Right ventricle myocardium superior (tissue), 1 donor: ENCODE data around the gene NMB. TPM values are rescaled to one million over a fixed set of nuclear protein-coding genes. Genes with fewer than 3 reads are reported as not detected.
A peak's percentile ranks its signal among the peaks of the same experiment; 100 is the strongest.

ENCODE experiments used
- ATAC-seq: fragments of 200-7000 bp; cut with Tn5 transposase; one replicate; pipeline ENCODE4 v1.9.1; 2020; ENCODE audit warnings: mild to moderate bottlenecking; ENCODE audit not compliant: poor library complexity
- DNase-seq: peaks from one replicate; pipeline ENCODE4 v3.0.0-alpha.2; 2020
- intact Hi-C: fragments of 100-400 bp; cut with DNase I; formaldehyde crosslinking; loops from one replicate; pipeline ENCODE4 v1.11.2; 2022
- total RNA-seq: library from RNA; stranded (reverse); fragmentation: NEBNext Ultra II Directional; extraction: Animal tissue kit (Norgen Biotek cat#: 25700); gene quantifications from one replicate; pipeline ENCODE4 v1.2.1, GENCODE V29; 2021
- donor health status: DM: no; HTN: yes; CAD: no; lungs with severe emphysema.

The NMB gene
- total RNA-seq, 1 donor from 2014 or later, result 1.9 TPM

DNA sequence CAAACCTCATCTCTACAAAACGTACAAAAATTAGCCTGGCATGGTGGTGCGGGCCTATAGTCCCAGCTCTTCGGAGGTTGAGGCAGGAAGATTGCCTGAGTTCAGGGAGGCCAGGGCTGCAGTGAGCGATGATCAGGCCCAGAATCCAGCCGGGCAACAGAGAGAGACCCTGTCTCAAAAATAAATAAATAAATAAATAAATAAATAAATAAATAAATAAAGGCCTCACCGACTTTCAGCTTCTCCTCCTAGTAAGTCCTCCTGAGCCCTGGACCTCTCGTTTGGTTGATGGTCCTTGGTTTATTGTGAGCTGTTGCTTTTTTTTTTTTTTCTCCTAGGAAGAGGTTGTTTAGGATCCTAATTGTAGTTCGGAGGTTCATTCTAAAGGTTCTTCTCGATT is 29.0 kb downstream of the NMB start:
- ATAC-seq (no peak), DNase-seq (no peak)
- intact Hi-C loops, result no loop called here

DNA sequence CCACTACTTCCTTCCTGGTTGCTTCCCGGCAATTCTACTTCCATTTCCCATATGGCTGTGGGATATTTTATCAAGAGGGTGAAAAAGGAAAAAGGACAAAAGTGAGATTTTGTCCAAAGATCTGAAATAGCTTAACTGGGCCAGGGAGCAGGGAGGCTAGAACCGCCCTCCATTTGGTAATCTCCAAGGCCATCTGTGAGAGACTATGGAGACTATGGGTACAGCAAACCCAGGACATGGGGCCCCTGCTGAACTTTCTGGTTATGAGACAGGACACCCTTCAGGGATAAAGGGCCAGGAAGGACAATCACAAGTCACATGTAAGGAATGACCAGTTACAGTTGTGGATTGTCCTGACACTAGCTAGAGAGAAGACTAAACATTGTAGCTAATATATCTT is 32.9 kb downstream of the NMB start:
- DNase-seq (no peak), ATAC-seq (no peak)
- intact Hi-C loops, result no loop called here

DNA sequence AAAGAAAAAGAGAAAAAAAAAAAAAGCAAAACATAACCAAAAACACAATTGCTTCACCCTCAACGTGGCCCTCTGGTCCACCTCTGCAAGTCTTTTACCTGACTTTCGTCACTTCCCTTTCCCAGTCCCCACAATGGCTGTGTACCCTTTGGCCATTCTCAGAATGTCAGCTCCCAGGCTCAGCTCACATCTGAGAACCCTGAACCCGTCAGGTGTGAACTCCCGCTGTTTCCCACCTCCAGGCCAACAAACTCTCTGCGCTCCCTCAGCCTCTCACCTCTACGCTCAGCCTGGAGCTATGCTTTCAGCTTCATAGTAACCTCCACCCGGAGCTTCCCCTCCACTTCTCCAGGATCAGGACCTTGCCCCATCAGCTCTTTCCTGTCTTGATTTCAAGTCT is 33.6 kb downstream of the NMB start:
- DNase-seq, result no peak
- ATAC-seq, result no peak

DNA sequence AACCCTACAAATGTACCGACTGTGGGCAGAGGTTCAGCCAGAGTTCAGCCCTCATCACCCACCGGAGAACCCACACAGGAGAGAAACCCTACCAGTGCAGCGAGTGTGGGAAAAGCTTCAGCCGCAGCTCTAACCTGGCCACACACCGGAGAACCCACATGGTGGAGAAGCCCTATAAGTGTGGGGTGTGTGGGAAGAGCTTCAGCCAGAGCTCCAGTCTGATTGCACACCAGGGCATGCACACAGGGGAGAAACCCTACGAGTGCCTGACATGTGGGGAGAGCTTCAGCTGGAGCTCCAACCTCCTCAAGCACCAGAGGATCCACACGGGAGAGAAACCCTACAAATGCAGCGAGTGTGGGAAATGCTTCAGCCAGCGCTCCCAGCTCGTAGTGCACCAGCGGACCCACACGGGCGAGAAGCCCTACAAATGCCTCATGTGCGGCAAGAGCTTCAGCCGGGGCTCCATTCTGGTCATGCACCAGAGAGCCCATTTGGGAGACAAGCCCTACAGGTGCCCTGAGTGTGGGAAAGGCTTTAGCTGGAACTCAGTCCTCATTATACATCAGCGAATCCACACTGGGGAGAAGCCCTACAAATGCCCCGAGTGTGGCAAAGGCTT is 36.5 kb downstream of the NMB start:
- ATAC-seq (no peak), DNase-seq (no peak)
- intact Hi-C loops, result no loop called here

More for the DNA sequence above, 33.6 kb downstream of the NMB start:
- intact Hi-C loops, result no loop called here

DNA sequence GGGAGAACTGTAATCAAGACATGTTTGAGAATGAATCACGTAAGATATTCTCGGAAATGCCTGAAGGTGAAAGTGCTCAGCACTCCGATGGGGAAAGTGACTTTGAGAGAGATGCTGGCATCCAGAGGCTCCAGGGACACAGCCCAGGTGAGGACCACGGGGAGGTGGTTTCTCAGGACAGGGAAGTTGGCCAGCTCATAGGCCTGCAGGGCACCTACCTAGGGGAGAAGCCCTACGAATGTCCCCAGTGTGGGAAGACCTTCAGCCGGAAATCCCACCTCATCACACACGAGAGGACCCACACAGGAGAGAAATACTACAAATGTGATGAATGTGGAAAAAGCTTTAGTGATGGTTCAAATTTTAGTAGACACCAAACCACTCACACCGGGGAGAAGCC is 37.4 kb downstream of the NMB start:
- intact Hi-C loops, result no loop called here
- ATAC-seq, result no peak

DNA sequence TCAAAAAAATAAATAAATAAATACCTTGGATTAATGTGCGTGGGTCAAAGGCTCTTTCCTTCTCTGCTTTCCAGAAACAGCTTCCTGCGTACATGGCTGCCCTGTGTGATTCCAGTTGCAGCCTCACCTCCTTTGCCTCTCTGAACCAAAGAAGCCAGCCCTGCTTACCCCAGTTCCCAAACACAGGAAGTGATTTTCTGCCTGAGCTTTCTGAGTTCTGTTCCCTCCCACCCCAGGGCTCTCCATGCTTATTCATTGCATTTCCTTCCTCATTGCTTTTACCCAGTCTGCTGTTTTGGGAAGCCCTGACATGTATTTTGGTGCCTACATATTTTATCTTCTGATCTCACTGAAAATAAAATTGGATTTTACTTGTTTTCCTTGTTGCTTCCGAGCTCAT is 41.8 kb downstream of the NMB start:
- intact Hi-C loops, result no loop called here
- ATAC-seq, result peak; percentile 60
- no peak for DNase-seq

More for the DNA sequence above, 37.4 kb downstream of the NMB start:
- DNase-seq, result no peak

DNA sequence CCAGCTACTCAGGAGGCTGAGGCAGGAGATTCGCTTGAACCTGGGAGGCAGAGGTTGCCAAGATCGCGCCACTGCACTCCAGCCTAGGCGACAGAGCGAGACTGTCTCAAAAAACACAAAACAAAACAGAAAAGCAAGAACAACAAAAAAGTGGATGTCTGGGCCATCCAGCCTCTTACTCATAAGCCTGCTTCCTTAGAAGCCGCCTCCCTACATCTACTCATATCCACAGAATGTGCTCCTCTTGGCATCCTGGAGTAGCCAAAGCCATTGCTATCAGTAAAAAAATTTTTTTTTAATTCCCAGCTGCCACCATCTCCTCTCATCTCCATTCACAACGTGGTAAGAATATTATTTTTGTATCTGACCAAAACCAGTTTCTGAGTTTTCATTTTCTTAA is 46.4 kb downstream of the NMB start:
- intact Hi-C loops, result no loop called here
- no peak for ATAC-seq
- no peak for DNase-seq

DNA sequence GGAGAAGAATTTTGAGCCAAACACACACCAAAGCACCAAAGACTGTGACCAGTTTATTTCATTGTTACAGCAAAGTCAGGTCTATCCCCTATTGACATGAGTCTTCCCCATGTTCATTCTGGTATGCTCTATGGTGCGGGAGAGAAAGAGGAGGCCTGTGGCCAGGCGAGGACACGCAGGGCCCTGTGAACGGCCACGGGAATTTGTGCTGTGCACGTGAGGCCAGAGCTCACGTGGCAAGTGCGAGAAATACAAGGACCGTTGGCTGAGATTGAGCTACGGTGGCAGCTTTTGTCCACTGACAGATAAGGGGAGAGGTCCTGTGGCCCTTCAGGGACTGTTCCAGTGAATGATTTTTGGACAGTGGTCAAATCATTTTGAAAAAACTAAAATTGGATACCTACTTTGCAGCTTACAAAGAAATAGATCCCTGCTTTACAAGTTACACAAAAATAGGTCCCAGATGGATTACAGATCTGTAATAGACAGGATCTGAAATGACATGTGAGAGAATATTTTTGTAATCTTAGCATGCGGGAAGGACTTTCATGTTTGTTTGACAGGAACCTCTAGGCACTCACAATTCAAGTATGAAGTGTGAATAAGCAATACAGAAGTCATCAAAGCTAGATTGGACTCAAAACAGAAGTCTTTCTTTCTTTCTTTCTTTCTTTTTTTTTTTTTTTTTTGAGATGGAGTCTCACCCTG is 48.0 kb downstream of the NMB start:
- DNase-seq (peak; percentile 55), ATAC-seq (peak; percentile 69)
- intact Hi-C loops, result no loop called here

DNA sequence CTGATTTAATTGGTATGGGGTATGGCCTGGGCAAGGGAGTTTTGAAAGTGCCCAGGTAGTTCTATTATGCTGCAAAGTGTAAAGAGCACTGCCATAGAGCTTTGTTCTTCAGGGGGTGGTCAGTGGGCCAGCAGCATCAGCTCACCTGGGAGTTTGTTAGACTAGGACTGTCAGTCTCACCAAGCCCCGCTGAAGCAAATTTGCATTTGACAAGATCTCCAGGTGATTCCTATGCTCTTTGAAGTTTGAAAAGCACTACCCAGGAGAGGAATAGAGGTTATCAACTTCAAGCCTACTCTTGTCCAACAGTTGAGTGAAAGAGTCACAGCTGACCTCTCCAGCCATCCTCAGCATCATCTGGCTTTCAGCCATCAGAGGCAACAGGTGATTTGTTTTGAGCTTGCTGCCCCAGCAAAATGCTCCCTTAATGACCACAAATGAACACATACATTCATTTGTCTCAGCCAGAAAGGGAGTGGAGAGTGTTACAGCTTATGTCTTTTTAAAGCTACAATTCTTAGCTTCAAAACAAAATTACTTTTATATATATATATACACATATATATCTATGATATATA is 49.2 kb downstream of the NMB start:
- DNase-seq, result no peak
- intact Hi-C loops, result no loop called here
- no peak for ATAC-seq

DNA sequence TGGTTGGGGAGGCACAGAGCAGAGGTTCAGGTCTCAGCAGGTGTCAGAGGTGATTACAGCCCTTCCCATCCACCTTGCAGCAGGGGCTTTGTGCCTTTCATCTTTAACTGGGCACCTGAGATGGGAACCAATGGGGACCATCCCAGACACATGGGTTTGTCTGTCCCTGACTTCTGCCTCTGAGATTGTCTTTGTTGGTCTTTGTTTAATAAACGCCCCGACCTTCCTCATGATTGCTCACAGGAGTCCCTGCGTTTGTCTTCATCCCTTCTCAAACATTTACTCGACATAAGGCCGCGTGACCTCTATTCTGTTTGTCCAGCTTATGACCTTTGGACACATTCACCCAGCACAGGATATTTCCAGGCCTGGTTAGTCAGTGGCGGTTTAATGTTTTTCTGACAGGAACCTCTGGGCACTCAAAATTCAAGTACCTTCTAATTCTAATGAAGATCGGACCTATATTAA is 51.3 kb downstream of the NMB start:
- ATAC-seq, result no peak

DNA sequence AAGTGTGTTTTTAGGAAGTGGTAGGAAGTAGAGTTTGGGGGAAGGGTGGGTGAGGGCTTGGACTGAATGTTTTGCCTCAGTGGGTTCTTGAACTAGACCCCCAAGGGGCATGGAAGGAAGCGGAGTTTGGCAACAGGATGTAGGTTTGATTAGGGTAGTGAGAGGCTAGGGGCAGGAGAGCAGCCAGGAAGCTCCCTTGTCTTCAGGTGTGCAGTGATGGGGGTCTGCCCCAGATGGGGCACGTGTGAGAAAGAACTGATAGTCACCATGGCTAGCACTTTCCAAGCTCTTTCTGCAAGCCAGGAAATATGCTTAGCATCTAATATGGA is 52.5 kb downstream of the NMB start:
- intact Hi-C loops, result no loop called here
- DNase-seq (no peak), ATAC-seq (no peak)

More for the DNA sequence above, 51.3 kb downstream of the NMB start:
- no peak for DNase-seq
- intact Hi-C loops, result no loop called here

Other genes with a start within 250 kb of the NMB start
- gene ZSCAN2, start 57.2 kb downstream of the NMB start, total RNA-seq, result 6.2 TPM
- gene WDR73, start 3.9 kb downstream of the NMB start, total RNA-seq, result 13.7 TPM
- 82.5 TPM for gene SEC11A, start 57.9 kb upstream of the NMB start, total RNA-seq
- gene ZNF592, start 90.4 kb upstream of the NMB start, total RNA-seq, result 16.3 TPM
- gene ALPK3, start 159.2 kb upstream of the NMB start, total RNA-seq, result 114 TPM
- 0.46 TPM for gene SLC28A1, start 226.5 kb upstream of the NMB start, total RNA-seq